Gastrocnemius medialis (tissue), 4 donors: ENCODE measurements around the gene GPA33. TPM values are rescaled to one million over a fixed set of nuclear protein-coding genes. Genes with fewer than 3 reads are reported as not detected.

Experiments used
- ATAC-seq, 2 donors: fragments of 150-250 bp; one replicate each; pipeline ENCODE4 v1.9.1; 2016
- DNase-seq, 2 donors: peaks; one replicate each; pipeline ENCODE4 v3.0.0-alpha.2; 2019
- H3K27ac ChIP-seq, 4 donors: fragments of 200-600 bp; sonication (generic); 1 replicate in 1 of 4; 2 replicates in 3 of 4; pipeline ENCODE4 v1.5.1; 2016 to 2018; ENCODE audit warnings: mild to moderate bottlenecking in 2 of 4, moderate library complexity in 1 of 4
- H3K27me3 ChIP-seq, 3 donors: fragments of 200-600 bp; sonication (generic) in 2 of 3; 1 replicate in 1 of 3; 2 replicates in 2 of 3; pipeline versions ENCODE4 v1.5.1 to v1.6.0; 2016 to 2019; ENCODE audit warnings: mild to moderate bottlenecking in 1 of 3, moderate library complexity in 1 of 3
- H3K36me3 ChIP-seq, 2 donors: fragments of 200-600 bp; sonication (generic) in 1 of 2; one replicate each; pipeline ENCODE4 v1.5.1; 2017 to 2018
- H3K4me1 ChIP-seq, 2 donors: fragments of 200-600 bp; sonication (generic) in 1 of 2; one replicate each; pipeline ENCODE4 v1.5.1; 2016 to 2017; ENCODE audit warnings: mild to moderate bottlenecking in 2 of 2
- H3K4me3 ChIP-seq, 4 donors: fragments of 200-600 bp; sonication (generic) in 3 of 4; 1 replicate in 1 of 4; 2 replicates in 3 of 4; pipeline ENCODE4 v1.5.1; 2016 to 2019; ENCODE audit warnings: mild to moderate bottlenecking in 2 of 4
- H3K9me3 ChIP-seq, 3 donors: fragments of 200-600 bp; sonication (generic) in 2 of 3; 1 replicate in 1 of 3; 2 replicates in 2 of 3; pipeline ENCODE4 v1.5.1; 2016 to 2019
- CTCF ChIP-seq, 5 experiments: fragments of 450-650 bp in 3 of 5; fragments of 200-600 bp in 2 of 5; sonication (generic) in 2 of 5; IDR thresholded peaks in 4 of 5; conservative IDR thresholded peaks in 1 of 5; 1 replicate in 4 of 5; 2 replicates in 1 of 5; pipeline ENCODE4 v1.5.1; 2016 to 2019; ENCODE audit warnings: antibody characterized with exemption in 5 of 5, mild to moderate bottlenecking in 3 of 5, moderate library complexity in 3 of 5
- POLR2A ChIP-seq, 2 donors: fragments of 450-650 bp; IDR thresholded peaks; one replicate each; pipeline ENCODE4 v1.6.1; 2017; ENCODE audit warnings: antibody characterized with exemption in 2 of 2, mild to moderate bottlenecking in 2 of 2, moderate library complexity in 2 of 2
- in situ Hi-C, 4 donors: fragments of 200-750 bp; cut with MboI; loops; one replicate each; pipeline versions ENCODE4 v1.15.0 to v1.8.0; 2017; ENCODE audit warnings: low sequenced_read_pairs in 4 of 4
- intact Hi-C: fragments of 100-400 bp; cut with DNase I; formaldehyde crosslinking; loops from one replicate; pipeline ENCODE4 v1.15.1; 2023; ENCODE audit warnings: low total_unique reads
- total RNA-seq, 4 donors: library from RNA; depleted of rRNA; stranded (reverse); fragments of >200 nt; gene quantifications; one replicate each; pipeline versions ENCODE4 v1.1.0 to v1.2.3, GENCODE V29; 2016

GPA33 gene
- total RNA-seq, 4 donors from 2014 or later: 1.9 TPM; not detected in 3

- DNase-seq: no peak
- TF ChIP-seq CTCF (IDR thresholded peaks at IDR 0.05 in 4 of 5, conservative IDR thresholded peaks at IDR 0.05 in 1 of 5) (no peak), POLR2A (IDR thresholded peaks at IDR 0.05) (no peak)
- H3K27me3 ChIP-seq: no peaks in the 10 kb centered on the region
- in situ Hi-C loops (loop anchor here in 1 of 4 donors (10.0 kb wide), 1 partner anchor 62 kb away; no protein-coding TSS in a partner anchor), intact Hi-C loops (no loop called here)
- H3K4me3 ChIP-seq: no peak overlapping the region
- H3K9me3 ChIP-seq: no peaks in the 10 kb centered on the region
- H3K27ac ChIP-seq: peak overlapping the region in 3 of 4 donors; percentile 52 to 55 (median 52)
- ATAC-seq: peak in 1 of 2 donors; percentile 34
- H3K4me1 ChIP-seq: peaks cover 5 to 20% of the 10 kb centered on the region in 2 donors
- peaks cover 0 to 62% of the 10 kb centered on the region in 2 donors for H3K36me3 ChIP-seq
These were observed 36.6 kb upstream of the GPA33 start for GRCh38 chr1:167126811-167127210.

GRCh38 chr1:167126317-167126716 lies 36.1 kb upstream of the GPA33 start:
- H3K36me3 ChIP-seq: peaks cover 0 to 62% of the 10 kb centered on the region in 2 donors
- H3K4me3 ChIP-seq: no peak overlapping the region
- peak overlapping the region in 3 of 4 donors; percentile 52 to 55 (median 52) for H3K27ac ChIP-seq
- peaks cover 4 to 20% of the 10 kb centered on the region in 2 donors for H3K4me1 ChIP-seq
- H3K9me3 ChIP-seq: no peaks in the 10 kb centered on the region
- DNase-seq: no peak
- intact Hi-C loops (no loop called here), in situ Hi-C loops (loop anchor here in 1 of 4 donors (10.0 kb wide), 1 partner anchor 62 kb away; no protein-coding TSS in a partner anchor)
- TF ChIP-seq CTCF (IDR thresholded peaks at IDR 0.05 in 4 of 5, conservative IDR thresholded peaks at IDR 0.05 in 1 of 5) (no peak), POLR2A (IDR thresholded peaks at IDR 0.05) (no peak)
- no peaks in the 10 kb centered on the region for H3K27me3 ChIP-seq
- no peak for ATAC-seq

- Histone ChIP-seq H3K4me3 (no peak overlapping the region), H3K27me3 (no peaks in the 10 kb centered on the region), H3K9me3 (no peaks in the 10 kb centered on the region), H3K36me3 (peaks cover 0 to 78% of the 10 kb centered on the region in 2 donors), H3K4me1 (peaks cover 1 to 17% of the 10 kb centered on the region in 2 donors), H3K27ac (peak overlapping the region; percentile 32 to 74 (median 53))
- TF ChIP-seq CTCF (IDR thresholded peaks at IDR 0.05 in 4 of 5, conservative IDR thresholded peaks at IDR 0.05 in 1 of 5): no peak
- no peak for TF ChIP-seq POLR2A (IDR thresholded peaks at IDR 0.05)
- DNase-seq (no peak), ATAC-seq (no peak)
- in situ Hi-C loops: loop anchor here in 1 of 4 donors (10.0 kb wide), 1 partner anchor 58 kb away; no protein-coding TSS in a partner anchor
- intact Hi-C loops: no loop called here
These were observed 32.4 kb upstream of the GPA33 start for GRCh38 chr1:167122568-167122967.

GRCh38 chr1:167122121-167122480 lies 31.9 kb upstream of the GPA33 start:
- TF ChIP-seq POLR2A (IDR thresholded peaks at IDR 0.05): no peak
- no peak for TF ChIP-seq CTCF (IDR thresholded peaks at IDR 0.05 in 4 of 5, conservative IDR thresholded peaks at IDR 0.05 in 1 of 5)
- H3K27me3 ChIP-seq: no peaks in the 10 kb centered on the region
- peak overlapping the region; percentile 32 to 74 (median 53) for H3K27ac ChIP-seq
- H3K36me3 ChIP-seq: peaks cover 0 to 78% of the 10 kb centered on the region in 2 donors
- H3K4me3 ChIP-seq: no peak overlapping the region
- no peak for DNase-seq
- intact Hi-C loops (no loop called here), in situ Hi-C loops (loop anchor here in 1 of 4 donors (10.0 kb wide), 1 partner anchor 57 kb away; no protein-coding TSS in a partner anchor)
- no peak for ATAC-seq
- peaks cover 6 to 17% of the 10 kb centered on the region in 2 donors for H3K4me1 ChIP-seq
- no peaks in the 10 kb centered on the region for H3K9me3 ChIP-seq
